Upper lobe of left lung (tissue), 6 donors: ENCODE data around the gene ZNF318. TPM values are rescaled to one million over a fixed set of nuclear protein-coding genes. Genes with fewer than 3 reads are reported as not detected.
A peak's percentile ranks its signal among the peaks of the same experiment; 100 is the strongest.
"Not testable (repeated sequence)": the region's sequence is repeated elsewhere in the genome, so short reads cannot be mapped to it uniquely, and the experiment has no call there.

Source experiments
- ATAC-seq, 2 donors: fragments of 200-7000 bp; cut with Tn5 transposase; one replicate each; pipeline ENCODE4 v1.9.1; 2022; ENCODE audit warnings: mild to moderate bottlenecking in 2 of 2, moderate library complexity in 2 of 2; ENCODE audit not compliant: low FRiP score in 2 of 2
- DNase-seq, 2 donors: peaks; one replicate each; pipeline ENCODE4 v3.0.0-alpha.2; 2019 to 2020
- H3K27ac ChIP-seq, 4 donors: fragments of 200-600 bp; sonication (generic); one replicate each; pipeline ENCODE4 v1.5.1; 2016 to 2019
- H3K27me3 ChIP-seq, 4 donors: fragments of 200-600 bp; sonication (generic); one replicate each; pipeline ENCODE4 v1.5.1; 2017 to 2019
- H3K36me3 ChIP-seq, 4 donors: fragments of 200-600 bp; sonication (generic); one replicate each; pipeline ENCODE4 v1.5.1; 2016 to 2019
- H3K4me1 ChIP-seq, 4 donors: fragments of 200-600 bp; sonication (generic); one replicate each; pipeline ENCODE4 v1.5.1; 2018 to 2019
- H3K4me3 ChIP-seq, 4 donors: fragments of 200-600 bp; sonication (generic); one replicate each; pipeline ENCODE4 v1.5.1; 2017 to 2019; ENCODE audit warnings: mild to moderate bottlenecking in 2 of 4, moderate library complexity in 1 of 4
- H3K9me3 ChIP-seq, 4 donors: fragments of 200-600 bp; sonication (generic); one replicate each; pipeline ENCODE4 v1.5.1; 2018 to 2019
- CTCF ChIP-seq, 6 experiments: fragments of 450-650 bp in 4 of 6; fragments of 200-600 bp in 2 of 6; sonication (generic) in 2 of 6; IDR thresholded peaks; one replicate each; pipeline ENCODE4 v1.5.1; 2016 to 2019; ENCODE audit warnings: antibody characterized with exemption in 6 of 6
- EP300 ChIP-seq, 4 donors: sonication (generic); formaldehyde crosslinking; IDR thresholded peaks; one replicate each; pipeline ENCODE4 v1.5.1; 2017; ENCODE audit warnings: antibody characterized with exemption in 4 of 4, control low read depth in 2 of 4
- POLR2A ChIP-seq, 4 donors: fragments of 450-650 bp; IDR thresholded peaks; one replicate each; pipeline ENCODE4 v1.5.1; 2016 to 2017; ENCODE audit warnings: antibody characterized with exemption in 4 of 4, mild to moderate bottlenecking in 2 of 4
- POLR2AphosphoS5 ChIP-seq, 2 donors: sonication (generic); formaldehyde crosslinking; IDR thresholded peaks; one replicate each; pipeline ENCODE4 v1.5.1; 2017; ENCODE audit warnings: antibody characterized with exemption in 2 of 2
- WGBS, 2 donors: methylation state at CpG; one replicate each; pipeline ENCODE4 v1.1.5; 2017 to 2018; 5-methylcytosine and 5-hydroxymethylcytosine counted together
- total RNA-seq, 6 donors: library from RNA; depleted of rRNA in 4 of 6; stranded (reverse); fragments of >200 nt in 4 of 6; gene quantifications; one replicate each; pipeline versions ENCODE4 v1.1.0 to v1.2.1, GENCODE V29; 2016 to 2021
- donor health status: DM: no; HTN: no; CAD: no; lungs with moderate emphysema.
- donor health status: DM: no; HTN: yes; CAD: no; lungs with severe emphysema.

ZNF318 gene
- total RNA-seq, 6 donors from 2014 or later, result 10.3 to 19.9 (median 15.3) TPM

- WGBS, 2 donors, result 84 to 89% methylated on average over 4 to 5 of the region's 5 CpGs
- Histone ChIP-seq H3K27me3 (no peaks in the 10 kb centered on the region), H3K36me3 (no peaks in the 10 kb centered on the region), H3K9me3 (no peaks in the 10 kb centered on the region), H3K4me3 (no peak overlapping the region), H3K27ac (no peak overlapping the region), H3K4me1 (peaks cover 8 to 16% (median 12%) of the 10 kb centered on the region in 4 donors)
- DNase-seq, result no peak
- TF ChIP-seq POLR2A (IDR thresholded peaks at IDR 0.05) (no peak), CTCF (IDR thresholded peaks at IDR 0.05) (no peak), EP300 (IDR thresholded peaks at IDR 0.05) (no peak), POLR2AphosphoS5 (IDR thresholded peaks at IDR 0.05) (no peak)
- ATAC-seq, result no peak
Observed at GRCh38 chr6:43307451-43308100, 61.9 kb downstream of the ZNF318 start.

- WGBS, 2 donors, result 85 to 91% methylated on average over 6 to 7 of the region's 7 CpGs
- DNase-seq, result no peak
- Histone ChIP-seq H3K4me1 (peaks cover 8 to 14% (median 12%) of the 10 kb centered on the region in 4 donors), H3K4me3 (no peak overlapping the region), H3K27ac (no peak overlapping the region), H3K36me3 (no peaks in the 10 kb centered on the region), H3K27me3 (no peaks in the 10 kb centered on the region), H3K9me3 (no peaks in the 10 kb centered on the region)
- no peak for ATAC-seq
- TF ChIP-seq POLR2AphosphoS5 (IDR thresholded peaks at IDR 0.05), result no peak
- TF ChIP-seq POLR2A (IDR thresholded peaks at IDR 0.05), result no peak
- TF ChIP-seq EP300 (IDR thresholded peaks at IDR 0.05), result no peak
Observed at GRCh38 chr6:43306086-43306485, 63.4 kb downstream of the ZNF318 start.

GRCh38 chr6:43304882-43305281 lies 64.6 kb downstream of the ZNF318 start:
- WGBS, 2 donors, result 75 to 100% methylated on average over 1 to 2 of the region's 2 CpGs
- Histone ChIP-seq H3K4me3 (no peak overlapping the region), H3K9me3 (no peaks in the 10 kb centered on the region), H3K4me1 (peaks cover 8 to 14% (median 12%) of the 10 kb centered on the region in 4 donors), H3K27me3 (no peaks in the 10 kb centered on the region), H3K36me3 (no peaks in the 10 kb centered on the region), H3K27ac (no peak overlapping the region)
- TF ChIP-seq CTCF (IDR thresholded peaks at IDR 0.05) (no peak), EP300 (IDR thresholded peaks at IDR 0.05) (no peak), POLR2AphosphoS5 (IDR thresholded peaks at IDR 0.05) (no peak), POLR2A (IDR thresholded peaks at IDR 0.05) (no peak)
- ATAC-seq (no peak), DNase-seq (no peak)

- DNase-seq (no peak), ATAC-seq (no peak)
- Histone ChIP-seq H3K36me3 (no peaks in the 10 kb centered on the region), H3K4me3 (no peak overlapping the region), H3K4me1 (peaks cover 8 to 14% (median 12%) of the 10 kb centered on the region in 4 donors), H3K27me3 (no peaks in the 10 kb centered on the region), H3K9me3 (no peaks in the 10 kb centered on the region), H3K27ac (no peak overlapping the region)
- TF ChIP-seq POLR2AphosphoS5 (IDR thresholded peaks at IDR 0.05), result no peak
- no peak for TF ChIP-seq EP300 (IDR thresholded peaks at IDR 0.05)
- no peak for TF ChIP-seq POLR2A (IDR thresholded peaks at IDR 0.05)
- TF ChIP-seq CTCF (IDR thresholded peaks at IDR 0.05), result no peak
- 77 to 81% methylated on average over 3 of the region's 3 CpGs for WGBS, 2 donors
Observed at GRCh38 chr6:43304361-43304760, 65.1 kb downstream of the ZNF318 start.

GRCh38 chr6:43303751-43304331 lies 65.6 kb downstream of the ZNF318 start:
- WGBS, 2 donors, result 79% methylated on average over 8 of the region's 8 CpGs
- no peak for ATAC-seq
- H3K4me3 ChIP-seq, result no peak overlapping the region
- no peaks in the 10 kb centered on the region for H3K27me3 ChIP-seq
- DNase-seq, result peak in 1 of 2 donors; percentile 63
- no peaks in the 10 kb centered on the region for H3K36me3 ChIP-seq
- peaks cover 6 to 10% (median 8%) of the 10 kb centered on the region in 4 donors for H3K4me1 ChIP-seq
- no peak overlapping the region for H3K27ac ChIP-seq
- TF ChIP-seq CTCF (IDR thresholded peaks at IDR 0.05), result no peak
- TF ChIP-seq EP300 (IDR thresholded peaks at IDR 0.05), result no peak
- no peak for TF ChIP-seq POLR2A (IDR thresholded peaks at IDR 0.05)
- TF ChIP-seq POLR2AphosphoS5 (IDR thresholded peaks at IDR 0.05), result no peak
- H3K9me3 ChIP-seq, result no peaks in the 10 kb centered on the region

- not testable (repeated sequence) for H3K27ac ChIP-seq, H3K9me3 ChIP-seq, H3K36me3 ChIP-seq, H3K4me1 ChIP-seq, H3K4me3 ChIP-seq, ATAC-seq, H3K27me3 ChIP-seq, DNase-seq
- WGBS, 2 donors, result 85 to 88% methylated on average over 8 to 11 of the region's 11 CpGs
Observed at GRCh38 chr6:43303006-43303405, 66.4 kb downstream of the ZNF318 start.
